Coronary artery (tissue), 2 donors: Measurements from ENCODE around the gene ADM.
A peak's percentile ranks its signal among the peaks of the same experiment; 100 is the strongest.

ENCODE experiments used
- DNase-seq: peaks from one replicate; pipeline ENCODE4 v3.0.0-alpha.2; 2017; ENCODE audit warnings: low spot score
- H3K27ac ChIP-seq, 2 donors: fragments of 200-600 bp; sonication (generic); one replicate each; pipeline ENCODE4 v1.5.1; 2016 to 2019
- H3K4me3 ChIP-seq: fragments of 200-600 bp; sonication (generic); 2 replicates; pipeline ENCODE4 v1.5.1; 2016; ENCODE audit warnings: mild to moderate bottlenecking, moderate library complexity
- TF ChIP-seq, protein P1 (sequence below): fragments of 200-600 bp; sonication (generic); IDR thresholded peaks from one replicate; pipeline ENCODE4 v1.5.1; 2019; ENCODE audit warnings: antibody characterized with exemption

Gene ADM

DNA sequence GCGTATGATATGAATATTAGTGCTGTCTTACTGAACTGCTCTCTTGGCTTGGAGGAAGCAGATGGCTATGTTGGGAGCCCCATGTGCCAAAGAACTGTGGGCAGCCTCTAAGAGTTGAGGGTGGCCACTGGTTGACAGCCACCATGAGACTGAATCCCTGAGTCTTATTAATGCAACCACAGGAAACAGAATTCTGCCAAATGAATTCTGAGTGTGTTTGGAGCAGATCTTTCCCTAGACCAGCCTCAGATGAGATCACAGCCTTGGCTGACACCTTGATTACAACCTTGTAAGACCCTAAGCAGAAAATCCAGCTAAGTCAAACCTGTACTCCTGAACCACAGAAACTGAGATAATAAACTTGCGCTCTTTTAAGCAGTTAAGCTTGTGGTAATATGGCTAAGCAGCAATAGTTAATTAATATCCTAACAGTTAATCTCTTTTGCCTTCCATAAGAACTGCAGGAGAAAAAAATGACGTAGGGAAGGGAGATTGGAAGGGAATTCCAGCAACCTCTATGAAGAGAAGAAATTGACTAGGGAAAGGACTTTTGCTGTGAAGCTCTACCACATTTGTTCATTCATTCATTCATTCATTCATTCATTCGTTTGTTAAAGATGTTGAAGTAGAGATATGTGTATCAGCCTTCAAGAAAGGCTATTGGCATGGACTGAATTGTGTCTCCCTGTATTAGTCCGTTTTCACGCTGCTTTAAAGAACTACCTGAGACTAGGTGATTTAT, 26.8 kb downstream of the ADM start:
- no peak overlapping the region for H3K4me3 ChIP-seq
- H3K27ac ChIP-seq: no peak overlapping the region
- TF ChIP-seq, protein P1, sequence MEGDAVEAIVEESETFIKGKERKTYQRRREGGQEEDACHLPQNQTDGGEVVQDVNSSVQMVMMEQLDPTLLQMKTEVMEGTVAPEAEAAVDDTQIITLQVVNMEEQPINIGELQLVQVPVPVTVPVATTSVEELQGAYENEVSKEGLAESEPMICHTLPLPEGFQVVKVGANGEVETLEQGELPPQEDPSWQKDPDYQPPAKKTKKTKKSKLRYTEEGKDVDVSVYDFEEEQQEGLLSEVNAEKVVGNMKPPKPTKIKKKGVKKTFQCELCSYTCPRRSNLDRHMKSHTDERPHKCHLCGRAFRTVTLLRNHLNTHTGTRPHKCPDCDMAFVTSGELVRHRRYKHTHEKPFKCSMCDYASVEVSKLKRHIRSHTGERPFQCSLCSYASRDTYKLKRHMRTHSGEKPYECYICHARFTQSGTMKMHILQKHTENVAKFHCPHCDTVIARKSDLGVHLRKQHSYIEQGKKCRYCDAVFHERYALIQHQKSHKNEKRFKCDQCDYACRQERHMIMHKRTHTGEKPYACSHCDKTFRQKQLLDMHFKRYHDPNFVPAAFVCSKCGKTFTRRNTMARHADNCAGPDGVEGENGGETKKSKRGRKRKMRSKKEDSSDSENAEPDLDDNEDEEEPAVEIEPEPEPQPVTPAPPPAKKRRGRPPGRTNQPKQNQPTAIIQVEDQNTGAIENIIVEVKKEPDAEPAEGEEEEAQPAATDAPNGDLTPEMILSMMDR: no peak
- no peak for DNase-seq

DNA sequence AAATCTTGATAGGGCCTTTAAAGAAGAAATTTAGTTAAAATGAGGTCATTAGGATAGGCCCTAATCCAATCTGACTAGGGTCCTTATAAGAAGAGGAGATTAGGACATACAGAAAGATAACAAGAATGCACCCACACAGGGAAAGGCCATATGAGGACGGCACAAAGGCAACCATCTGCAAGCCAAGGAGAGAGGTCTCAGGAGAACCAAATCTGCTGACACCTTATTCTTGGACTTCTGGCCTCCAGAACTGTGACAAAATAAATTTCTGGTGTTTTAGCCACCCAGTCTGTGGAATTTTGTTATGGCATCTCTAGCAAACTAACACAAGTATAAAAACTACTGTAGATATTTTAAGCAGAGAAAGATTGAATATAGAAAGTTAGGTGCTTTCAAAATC, 28.6 kb downstream of the ADM start:
- TF ChIP-seq, protein P1: no peak
- H3K4me3 ChIP-seq: no peak overlapping the region
- no peak for DNase-seq

DNA sequence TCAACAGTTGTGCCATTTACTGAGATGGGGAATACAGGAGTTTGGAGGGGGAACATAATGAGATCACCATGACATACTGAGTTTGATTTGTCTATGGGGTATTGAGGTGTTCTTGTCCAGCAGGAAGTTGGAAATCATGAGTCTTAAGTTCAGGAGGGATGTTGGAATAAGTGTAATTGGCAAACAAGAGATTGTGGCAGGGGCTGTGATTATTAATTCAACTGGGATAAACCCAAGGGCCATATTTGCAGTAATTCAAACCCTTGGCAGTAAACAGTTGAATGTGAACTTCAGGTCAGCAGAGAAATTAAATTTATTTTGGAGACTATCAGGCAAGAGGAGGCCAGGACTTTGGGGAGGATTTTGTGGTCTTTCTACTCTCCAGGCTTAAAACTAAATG, 33.4 kb downstream of the ADM start:
- no peak for DNase-seq
- H3K4me3 ChIP-seq: no peak overlapping the region
- H3K27ac ChIP-seq: no peak overlapping the region
- TF ChIP-seq, protein P1: no peak

More for the DNA sequence above, 28.6 kb downstream of the ADM start:
- H3K27ac ChIP-seq: no peak overlapping the region

DNA sequence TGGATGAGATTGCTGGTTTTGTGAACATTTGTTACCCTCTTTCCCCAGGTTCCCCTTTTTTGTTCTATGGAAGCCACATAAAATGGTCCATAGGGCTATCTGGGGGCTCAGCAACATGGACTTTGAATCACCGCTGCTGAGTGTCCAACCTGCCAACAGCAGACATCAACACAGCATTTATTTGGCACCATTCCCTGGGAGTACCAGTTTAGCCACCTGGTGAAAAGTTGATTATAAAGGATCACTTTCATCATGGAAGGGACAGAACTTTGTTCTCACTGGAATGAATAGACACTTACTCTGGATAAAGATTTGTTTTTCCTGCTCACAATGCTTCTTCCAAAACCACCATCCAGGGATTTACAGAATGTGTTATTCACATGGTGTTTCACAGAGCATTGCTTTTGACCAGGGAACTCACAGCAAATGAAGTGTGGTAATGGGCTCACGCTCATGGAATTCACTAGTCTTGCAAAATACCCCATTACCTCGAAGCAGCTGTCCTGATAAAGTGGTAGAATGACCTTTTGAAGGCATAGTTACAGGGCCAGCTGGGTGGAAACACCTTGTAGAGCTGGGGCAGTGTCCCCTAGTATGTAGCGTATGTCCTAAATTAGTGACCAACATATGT, 43.9 kb downstream of the ADM start:
- TF ChIP-seq, protein P1: no peak
- Histone ChIP-seq H3K27ac (peak overlapping the region in 1 of 2 donors; percentile 56), H3K4me3 (no peak overlapping the region)
- DNase-seq: no peak

DNA sequence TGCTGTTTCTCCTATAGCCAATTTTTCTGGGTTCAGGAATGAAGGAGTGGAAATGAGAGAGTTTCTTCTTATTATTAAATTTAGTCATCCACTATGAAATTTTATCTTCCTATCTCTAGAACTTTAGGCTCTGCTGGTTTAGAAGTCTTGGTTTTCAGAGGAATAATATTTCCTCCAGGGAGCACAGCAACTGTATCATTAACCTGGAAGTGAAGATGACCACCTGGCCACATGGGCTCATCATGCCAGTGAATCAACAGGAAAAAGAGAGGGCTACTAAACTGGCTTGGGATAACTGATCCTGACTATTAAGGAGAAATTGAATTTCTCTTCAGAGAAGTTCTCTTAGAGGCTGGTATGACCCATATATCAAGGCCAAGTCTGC, 44.4 kb downstream of the ADM start:
- no peak overlapping the region for H3K4me3 ChIP-seq
- H3K27ac ChIP-seq: no peak overlapping the region
- TF ChIP-seq, protein P1: no peak
- no peak for DNase-seq

DNA sequence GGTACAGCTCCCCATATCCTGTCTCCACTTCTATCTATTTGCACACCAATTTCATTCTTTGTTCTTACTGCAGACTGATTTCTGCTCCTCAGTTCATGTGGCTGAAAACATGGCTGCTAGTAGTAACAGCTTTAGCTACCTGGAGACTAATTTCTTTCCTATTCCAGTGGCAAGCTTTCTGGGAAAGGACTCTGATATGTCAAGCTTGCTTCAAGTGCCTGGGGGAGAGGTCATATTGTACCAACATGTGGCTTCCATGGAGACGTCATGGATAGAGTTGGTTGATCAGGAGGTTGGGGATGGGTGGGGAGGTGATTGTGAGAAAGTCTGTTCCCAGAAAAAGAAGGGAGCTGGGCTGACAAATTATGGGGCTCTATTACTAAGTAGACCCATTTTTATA, 44.9 kb downstream of the ADM start:
- TF ChIP-seq, protein P1: no peak
- H3K27ac ChIP-seq: no peak overlapping the region
- no peak for DNase-seq
- no peak overlapping the region for H3K4me3 ChIP-seq

DNA sequence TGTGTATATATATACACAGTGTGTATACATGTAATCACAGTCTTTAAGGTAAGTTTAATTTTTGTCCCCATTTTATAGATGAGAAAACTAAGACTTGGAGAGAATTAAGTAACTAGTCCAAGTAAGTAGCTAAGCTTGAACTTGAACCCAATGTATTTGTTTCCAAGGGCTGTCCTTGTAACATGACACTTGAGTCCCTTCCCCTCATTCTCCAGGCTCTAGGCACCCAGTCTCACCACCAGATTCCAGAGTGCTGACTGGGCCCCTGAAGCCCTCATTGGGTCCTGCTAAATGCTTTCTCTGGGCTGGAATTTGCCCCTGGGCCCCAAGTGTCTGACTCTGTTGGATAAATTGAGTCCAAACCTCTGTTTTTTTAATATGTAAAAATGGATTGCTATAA, 45.5 kb downstream of the ADM start:
- TF ChIP-seq, protein P1: no peak
- no peak for DNase-seq
- Histone ChIP-seq H3K27ac (no peak overlapping the region), H3K4me3 (no peak overlapping the region)
